ENCODE results near the gene CHAT. TPM values are rescaled to one million over a fixed set of nuclear protein-coding genes. Genes with fewer than 3 reads are reported as not detected.

CHAT gene
- total RNA-seq: not detected
- long read RNA-seq: 0 reads

DNA sequence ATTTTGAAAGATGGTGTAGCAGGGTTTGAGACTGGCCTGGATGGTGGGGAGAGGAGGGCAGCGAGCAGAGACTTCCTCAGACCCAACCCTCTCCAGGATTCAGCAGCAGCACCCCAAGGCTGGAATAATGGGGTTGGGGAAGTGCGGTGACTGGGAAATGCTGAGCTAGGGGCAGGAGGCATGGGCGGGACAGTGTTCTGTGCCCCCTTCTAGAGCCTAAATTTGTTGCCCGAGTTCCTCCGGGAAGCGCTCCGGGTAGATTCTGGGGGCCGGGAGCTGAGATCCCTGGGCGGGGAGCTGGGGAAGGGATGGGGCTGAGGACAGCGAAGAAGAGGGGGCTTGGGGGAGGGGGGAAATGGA, at the start of gene CHAT:
CHAT (plus strand) TSS at position 156 of the 360 bp plus-strand sequence; CDS start at position 309, 153 bp downstream.
- DNase-seq (no peak), ATAC-seq (ENCODE audit: poor library complexity) (no peak)
- intact Hi-C loops (cut with DNase I): no loop called here

GRCh38 chr10:49564461-49565009, 49.3 kb upstream of the CHAT start:
- peak; percentile 49 for ATAC-seq (ENCODE audit: poor library complexity)
- no peak for DNase-seq
- intact Hi-C loops (cut with DNase I): no loop called here

- intact Hi-C loops (cut with DNase I): no loop called here
- no peak for ATAC-seq (ENCODE audit: poor library complexity)
- no peak for DNase-seq
Observed at GRCh38 chr10:49567810-49568209, 46.0 kb upstream of the CHAT start.

GRCh38 chr10:49568235-49568634, 45.6 kb upstream of the CHAT start:
- intact Hi-C loops (cut with DNase I): no loop called here
- DNase-seq (no peak), ATAC-seq (ENCODE audit: poor library complexity) (no peak)

DNA sequence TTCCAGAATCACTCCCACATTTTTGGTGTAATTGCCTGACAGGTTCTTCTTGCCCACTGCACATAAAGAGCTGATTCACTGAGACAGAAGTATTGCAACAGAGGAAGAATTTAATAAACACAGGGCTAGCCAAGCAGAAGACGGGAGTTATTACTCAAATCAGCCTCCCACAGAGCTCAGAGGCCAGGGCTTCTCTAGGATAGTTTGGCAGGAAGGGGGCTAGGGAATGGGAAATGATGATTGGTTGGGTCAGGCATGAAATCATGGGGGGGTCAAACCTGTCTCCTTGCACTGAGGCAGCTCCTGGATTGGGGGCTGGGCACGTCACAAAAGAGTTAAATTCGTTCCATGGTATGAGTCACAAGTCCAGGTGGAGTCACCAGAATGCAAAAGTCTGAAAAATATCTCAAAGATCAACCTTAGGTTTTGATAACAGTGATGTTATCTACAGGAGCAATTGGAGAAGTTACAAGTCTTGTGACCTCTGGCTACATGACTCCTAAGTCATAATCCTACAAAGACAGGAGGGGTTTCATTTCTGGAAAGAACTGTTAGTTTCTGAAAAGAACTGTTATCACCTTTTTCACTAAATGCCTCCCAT, 44.7 kb upstream of the CHAT start:
- intact Hi-C loops (cut with DNase I): no loop called here
- ATAC-seq (ENCODE audit: poor library complexity) (no peak), DNase-seq (no peak)

GRCh38 chr10:49571388-49571787, 42.4 kb upstream of the CHAT start:
- ATAC-seq (ENCODE audit: poor library complexity) (no peak), DNase-seq (no peak)
- intact Hi-C loops (cut with DNase I): no loop called here

DNA sequence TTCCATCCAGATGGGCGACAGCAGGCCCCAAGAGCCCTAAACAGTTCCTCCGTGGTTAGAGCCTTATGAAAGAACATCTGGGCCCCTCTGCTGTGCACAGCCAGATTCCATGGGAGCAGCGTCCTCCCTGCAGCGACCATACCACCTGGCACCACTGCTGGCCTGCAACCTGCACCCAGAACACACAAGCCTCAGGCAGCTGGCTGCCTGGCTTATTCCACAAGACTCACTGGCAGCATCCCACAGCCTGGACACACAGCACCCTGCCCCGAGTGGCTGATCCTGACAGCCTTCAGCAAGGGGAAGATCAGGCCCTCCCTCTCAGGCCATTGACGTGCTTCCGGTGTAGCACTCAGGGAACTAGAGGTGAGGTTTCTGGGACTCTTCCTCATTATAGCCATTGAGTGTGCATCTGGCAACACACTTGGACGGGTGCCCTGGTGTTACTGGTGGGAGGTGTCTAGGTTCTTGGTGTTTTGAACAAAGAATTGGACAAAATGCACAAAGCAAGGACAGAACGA, 41.2 kb upstream of the CHAT start:
- ATAC-seq (ENCODE audit: poor library complexity): no peak

DNA sequence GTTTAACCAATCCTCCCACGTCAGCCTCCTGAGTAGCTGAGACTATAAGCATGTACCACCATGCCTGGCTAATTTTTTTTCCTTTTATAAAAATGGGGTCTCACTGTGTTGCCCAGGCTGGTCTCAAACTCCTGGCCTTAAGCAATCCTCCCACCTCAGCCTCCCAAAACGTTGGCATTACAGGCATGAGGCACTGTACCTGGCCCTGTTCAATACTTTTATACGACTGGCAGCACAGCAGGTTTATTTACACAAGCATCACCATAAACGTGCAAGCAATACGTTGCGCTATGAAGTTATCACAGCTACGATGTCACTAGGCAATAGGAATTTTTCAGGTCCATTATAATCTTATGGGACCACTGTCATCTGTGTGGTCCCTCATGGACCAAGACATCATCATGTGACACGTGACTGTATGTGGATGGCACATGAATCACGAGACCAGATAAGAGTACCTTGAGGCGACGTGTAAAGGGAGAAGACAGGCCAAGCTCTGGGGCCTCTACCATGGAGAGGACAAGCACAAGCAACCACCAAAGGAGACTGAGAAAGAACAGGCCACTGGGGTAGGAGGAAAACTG, 38.3 kb upstream of the CHAT start:
- ATAC-seq (ENCODE audit: poor library complexity): no peak
- intact Hi-C loops (cut with DNase I): no loop called here

More for the DNA sequence above, 41.2 kb upstream of the CHAT start:
- DNase-seq: no peak
- intact Hi-C loops (cut with DNase I): no loop called here

DNA sequence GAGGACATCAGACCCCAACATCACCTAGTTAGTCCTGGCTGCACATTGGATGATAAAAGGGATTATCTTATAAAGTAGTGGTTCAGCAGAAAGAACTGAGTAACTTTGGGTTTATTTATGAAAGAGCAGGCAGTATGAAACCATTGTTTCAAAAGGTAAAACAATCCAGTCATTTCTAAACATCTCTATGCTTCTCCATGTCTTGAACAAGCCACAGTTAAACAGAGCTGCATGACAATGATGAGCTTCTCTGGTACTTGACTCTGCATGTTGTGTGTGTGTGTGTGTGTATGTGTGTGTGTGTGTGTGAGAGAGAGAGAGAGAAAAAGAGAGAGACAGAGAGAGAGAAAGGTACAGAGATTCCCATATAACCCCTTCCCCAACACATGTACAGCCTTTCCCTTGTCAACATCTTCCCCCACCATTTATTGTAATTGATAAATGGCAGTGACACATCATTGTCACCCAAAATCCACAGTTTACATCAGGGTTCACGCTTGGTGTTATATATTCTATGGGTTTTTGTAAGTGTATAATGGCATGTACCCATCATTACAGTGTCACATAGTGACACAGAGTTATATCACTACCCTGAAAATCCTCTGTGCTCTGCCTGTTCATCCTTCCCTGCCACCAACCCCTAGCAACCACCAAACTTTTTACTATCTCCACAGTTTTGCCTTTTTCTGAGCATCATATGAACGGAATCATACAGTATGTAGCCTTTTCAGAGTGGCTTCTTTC, 36.5 kb upstream of the CHAT start:
- intact Hi-C loops (cut with DNase I): no loop called here
- no peak for ATAC-seq (ENCODE audit: poor library complexity)
- DNase-seq: no peak

More for the DNA sequence above, 38.3 kb upstream of the CHAT start:
- DNase-seq: no peak

GRCh38 chr10:49578392-49578791, 35.4 kb upstream of the CHAT start:
- ATAC-seq (ENCODE audit: poor library complexity) (no peak), DNase-seq (no peak)
- intact Hi-C loops (cut with DNase I): no loop called here

- DNase-seq (no peak), ATAC-seq (ENCODE audit: poor library complexity) (no peak)
- intact Hi-C loops (cut with DNase I): no loop called here
Observed at GRCh38 chr10:49579621-49580020, 34.2 kb upstream of the CHAT start.

GRCh38 chr10:49585387-49585786, 28.4 kb upstream of the CHAT start:
- intact Hi-C loops (cut with DNase I): no loop called here
- ATAC-seq (ENCODE audit: poor library complexity) (no peak), DNase-seq (no peak)

DNA sequence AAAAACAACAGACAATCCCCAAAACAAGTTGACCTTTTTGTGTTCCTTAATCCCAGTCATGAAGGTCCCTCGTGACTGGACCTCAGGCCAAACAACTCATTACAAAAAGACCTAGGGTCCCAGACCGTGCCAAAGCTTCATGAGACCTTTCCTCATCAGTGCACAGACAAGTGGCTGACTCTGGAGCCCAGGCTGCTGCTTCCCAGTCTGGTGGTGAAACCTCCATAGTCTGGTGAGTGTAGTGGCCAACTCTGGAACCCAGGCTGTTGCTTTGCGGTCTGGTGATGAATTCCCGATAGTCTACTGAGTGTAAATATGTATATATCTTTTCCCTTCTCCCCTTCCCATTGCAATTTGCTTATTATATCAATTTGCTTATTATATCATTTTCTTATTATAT, 25.9 kb upstream of the CHAT start:
- DNase-seq (no peak), ATAC-seq (ENCODE audit: poor library complexity) (no peak)
- intact Hi-C loops (cut with DNase I): no loop called here

- intact Hi-C loops (cut with DNase I): loop anchor here (5.0 kb wide), 1 partner anchor 629 kb away; no protein-coding TSS in a partner anchor
- peak; percentile 83 for ATAC-seq (ENCODE audit: poor library complexity)
- DNase-seq: no peak
Observed at GRCh38 chr10:49592726-49593563, 20.9 kb upstream of the CHAT start.

GRCh38 chr10:49593564-49593875, 20.3 kb upstream of the CHAT start:
- ATAC-seq (ENCODE audit: poor library complexity): no peak

GRCh38 chr10:49593998-49594397, 19.8 kb upstream of the CHAT start:
- no peak for DNase-seq
- no peak for ATAC-seq (ENCODE audit: poor library complexity)
- intact Hi-C loops (cut with DNase I): loop anchor here (5.0 kb wide), 1 partner anchor 628 kb away; no protein-coding TSS in a partner anchor

More at GRCh38 chr10:49593564-49593875, 20.3 kb upstream of the CHAT start:
- intact Hi-C loops (cut with DNase I): loop anchor here (5.0 kb wide), 1 partner anchor 629 kb away; no protein-coding TSS in a partner anchor
- DNase-seq: no peak

DNA sequence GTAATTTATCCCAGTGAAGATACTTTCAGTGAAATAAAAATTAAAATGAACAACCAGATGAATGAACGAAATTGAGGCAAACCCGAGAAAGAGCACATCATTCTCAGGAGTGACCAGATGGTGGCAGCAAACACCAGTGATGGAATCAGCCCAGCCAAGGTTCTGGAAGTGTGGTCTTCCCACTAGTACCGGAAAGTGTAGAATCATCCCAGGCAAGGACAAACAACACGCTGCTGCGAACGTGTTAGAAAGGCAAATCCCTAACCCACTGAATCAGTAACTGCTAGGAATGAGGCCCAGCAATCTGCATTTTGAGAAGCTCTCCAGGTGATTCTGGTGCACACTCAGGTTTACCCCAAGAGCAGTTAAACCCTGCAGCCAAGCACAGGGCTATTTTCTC, 19.2 kb upstream of the CHAT start:
- no peak for DNase-seq
- intact Hi-C loops (cut with DNase I): loop anchor here (5.0 kb wide), 1 partner anchor 628 kb away; no protein-coding TSS in a partner anchor
- peak; percentile 73 for ATAC-seq (ENCODE audit: poor library complexity)

- no peak for DNase-seq
- ATAC-seq (ENCODE audit: poor library complexity): no peak
- intact Hi-C loops (cut with DNase I): no loop called here
Observed at GRCh38 chr10:49595003-49595712, 18.7 kb upstream of the CHAT start.

Measured in Right ventricle myocardium superior (tissue), 1 donor.